HG02973 (cell line): ENCODE data around the gene NEB.

Experiments
- ATAC-seq: cut with Tn5 transposase; IDR thresholded peaks from one replicate; pipeline ENCODE4 v1.9.1; 2021; ENCODE audit warnings: moderate library complexity; ENCODE audit not compliant: unreplicated experiment

NEB gene

DNA sequence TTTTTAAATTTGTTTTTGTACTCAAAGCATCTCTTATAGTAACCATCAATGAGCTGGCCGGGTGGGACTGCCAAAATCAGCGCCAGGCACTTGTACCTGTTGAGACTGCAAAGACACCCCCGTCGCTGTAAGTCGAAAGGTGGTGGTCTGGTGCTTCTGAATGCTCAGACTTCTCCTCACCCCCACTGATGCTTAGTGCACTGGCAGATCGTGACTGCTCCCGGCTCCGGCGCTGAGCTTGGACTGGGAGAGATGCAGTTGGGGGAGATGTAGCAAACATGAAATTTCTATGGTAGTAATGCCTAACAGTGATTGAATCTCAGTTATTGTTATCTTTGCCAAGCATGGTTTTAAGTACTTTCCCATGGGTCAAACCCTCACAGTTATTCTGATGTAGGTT is 244.0 kb downstream of the NEB start:
- ATAC-seq: no peak

DNA sequence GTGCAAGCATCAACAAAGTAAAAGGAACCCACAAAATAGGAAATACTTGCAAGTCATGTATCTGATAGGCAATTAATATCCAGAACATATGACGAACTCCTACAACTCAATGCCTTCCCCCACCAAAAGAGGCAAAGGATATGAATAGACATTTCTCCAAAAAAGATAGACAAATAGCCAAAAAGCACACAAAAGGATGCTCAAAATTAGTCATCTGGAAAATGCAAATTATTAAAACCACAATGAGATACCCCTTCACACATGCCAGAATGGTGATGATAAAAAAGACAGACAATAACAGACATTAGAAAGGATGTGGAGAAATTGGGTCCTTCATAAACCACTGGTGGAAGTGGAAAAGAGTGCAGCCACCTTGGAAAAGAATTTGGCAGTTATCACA is 248.2 kb downstream of the NEB start:
- ATAC-seq: no peak

DNA sequence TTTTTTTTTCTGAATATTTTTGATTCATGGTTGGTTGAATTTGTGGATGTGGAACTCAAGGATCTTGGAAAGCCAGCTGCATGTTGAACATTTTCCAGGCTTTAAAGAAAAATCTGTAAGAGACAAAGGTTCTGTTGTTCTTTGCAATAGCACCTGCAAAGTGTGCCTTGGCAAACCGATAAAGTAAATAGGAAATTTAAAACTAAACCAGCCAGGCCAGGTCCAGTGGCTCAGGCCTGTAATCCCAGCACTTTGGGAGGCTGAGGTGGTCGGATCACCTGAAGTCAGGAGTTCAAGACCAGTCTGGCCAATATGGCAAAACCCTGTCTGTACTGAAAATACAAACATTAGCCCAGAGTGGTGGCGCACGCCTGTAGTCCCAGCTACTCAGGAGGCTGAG is 250.2 kb downstream of the NEB start:
- no peak for ATAC-seq

DNA sequence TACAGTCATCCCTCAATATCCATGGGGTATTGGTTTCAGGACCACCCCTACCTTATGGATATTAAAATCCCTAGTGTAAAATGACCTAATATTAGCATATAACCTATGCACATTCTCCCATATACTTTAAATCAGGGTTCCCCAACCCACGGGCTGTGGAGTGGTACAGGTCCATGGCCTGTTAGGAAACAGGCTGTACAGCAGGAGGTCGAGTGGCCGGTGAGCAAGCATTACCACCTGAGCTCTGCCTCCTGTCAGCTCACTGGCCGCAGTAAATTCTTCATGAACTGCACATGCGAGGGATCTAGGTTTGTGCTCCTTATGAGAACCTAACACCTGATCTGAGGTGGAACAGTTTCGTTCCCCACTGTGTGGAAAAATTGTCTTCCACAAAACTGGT is 250.7 kb downstream of the NEB start:
- ATAC-seq: no peak

DNA sequence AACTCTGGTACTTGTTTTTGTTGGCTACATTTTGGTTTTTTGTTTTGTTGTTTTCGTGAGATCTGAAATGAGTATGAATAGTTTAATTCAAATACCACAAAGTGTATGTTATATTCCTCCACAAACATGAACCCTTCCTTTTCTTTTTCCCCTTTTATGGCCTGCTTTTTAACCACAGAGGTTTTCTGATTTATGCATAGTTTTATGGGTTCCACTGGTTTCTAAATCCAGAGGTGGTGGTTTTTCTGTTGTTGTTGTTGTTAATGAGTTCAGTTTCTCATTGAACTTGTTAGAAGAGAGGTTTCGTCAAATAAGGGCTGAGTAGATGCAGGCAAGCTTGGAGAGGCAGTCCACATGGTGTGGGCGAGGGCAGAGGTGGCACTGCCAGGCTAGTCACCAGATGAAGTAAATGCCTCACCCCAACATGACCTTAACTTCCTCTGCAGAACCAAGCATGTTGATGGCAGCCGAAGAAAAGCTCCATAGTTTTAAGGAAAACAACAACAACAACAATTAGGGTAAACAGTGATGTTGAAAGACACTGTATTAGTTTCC is 252.0 kb downstream of the NEB start:
- ATAC-seq: no peak

DNA sequence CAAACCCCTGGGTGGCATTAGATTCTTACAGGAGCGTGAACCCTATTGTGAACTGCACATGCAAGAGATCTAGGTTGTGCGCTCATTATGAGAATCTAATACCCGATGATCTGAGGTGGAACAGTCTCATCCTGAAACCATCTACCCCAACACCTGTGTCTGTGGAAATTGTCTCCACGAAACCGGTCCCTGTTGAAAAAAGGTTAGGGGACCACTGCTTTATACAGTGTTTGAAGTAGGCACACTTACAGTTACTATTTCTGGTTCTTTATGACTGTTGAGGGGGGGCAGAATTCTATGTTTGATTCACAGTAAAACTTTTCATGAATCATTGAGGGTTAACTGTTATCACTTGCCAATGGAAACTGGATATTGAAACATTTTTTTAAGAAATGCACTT is 252.5 kb downstream of the NEB start:
- no peak for ATAC-seq

DNA sequence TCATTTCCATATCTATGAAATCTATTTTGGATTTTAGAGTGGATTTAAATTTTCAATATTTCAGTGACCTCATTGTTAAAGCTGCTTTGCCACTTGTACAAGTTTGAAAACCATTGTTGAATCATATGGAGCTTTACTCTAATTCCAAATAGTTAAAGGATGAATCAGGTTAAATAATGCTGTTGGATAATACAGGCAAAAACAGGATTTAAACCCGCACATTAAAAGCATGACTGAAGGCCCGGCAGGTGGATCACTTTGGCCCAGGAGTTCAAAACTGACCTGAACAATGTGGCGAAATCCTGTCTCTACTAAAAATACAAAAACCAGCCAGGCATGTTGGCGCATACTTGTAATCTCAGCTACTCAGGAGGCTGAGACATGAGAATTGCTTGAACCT is 256.3 kb downstream of the NEB start:
- no peak for ATAC-seq

DNA sequence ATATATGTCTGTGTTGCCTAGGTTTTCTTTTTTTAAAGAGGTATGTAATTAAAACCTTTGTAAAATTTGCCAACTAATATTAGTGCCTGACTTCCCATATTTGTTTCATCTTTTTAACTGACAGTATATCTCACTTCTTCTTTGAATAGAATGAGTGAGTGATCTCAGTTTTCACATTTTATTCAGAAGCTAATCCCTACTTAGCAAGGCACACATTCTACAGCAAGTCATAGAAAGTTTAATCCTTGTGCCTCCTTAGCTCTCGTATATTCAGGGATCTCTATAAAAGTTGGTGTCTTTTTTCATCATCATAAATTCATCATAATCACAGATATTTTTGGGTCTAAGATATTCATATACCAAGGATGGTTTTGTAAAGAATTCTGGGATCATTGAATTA is 258.0 kb downstream of the NEB start:
- no peak for ATAC-seq

DNA sequence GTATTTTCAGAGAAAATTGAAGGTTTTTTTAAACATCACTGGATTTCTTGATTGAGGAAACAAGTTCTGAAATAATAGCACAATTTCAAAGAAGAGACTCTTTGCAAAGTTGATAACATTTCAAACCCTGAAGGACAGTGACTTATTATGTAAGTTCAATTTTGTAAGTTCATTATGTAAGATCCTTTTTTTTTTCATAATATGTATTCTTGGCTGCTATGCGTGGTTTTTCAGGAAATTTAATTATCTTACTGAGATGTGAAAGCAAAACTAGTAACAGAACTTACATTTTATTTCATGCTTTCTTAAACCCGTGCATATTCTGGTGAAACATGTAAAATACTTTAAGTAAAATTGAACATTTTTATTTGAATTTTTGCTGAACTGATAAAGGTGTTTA is 259.2 kb downstream of the NEB start:
- ATAC-seq: no peak

DNA sequence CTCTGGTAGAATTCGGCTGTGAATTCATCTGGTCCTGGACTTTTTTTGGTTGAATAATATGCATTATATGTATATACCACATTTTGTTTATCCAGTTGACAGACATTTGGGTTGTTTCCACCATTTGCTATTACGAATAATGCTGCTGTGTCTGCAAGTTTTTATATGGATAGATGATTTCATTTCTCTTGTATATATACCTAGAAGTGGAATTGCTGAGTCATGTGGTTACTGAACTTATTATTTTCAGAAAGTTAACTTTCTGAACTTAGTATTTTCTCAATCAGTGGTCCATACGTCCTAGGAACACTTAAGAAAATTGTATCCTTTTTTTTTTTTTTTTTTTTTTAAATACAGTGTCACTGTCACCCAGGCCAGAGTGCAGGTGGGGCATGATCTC is 261.3 kb downstream of the NEB start:
- ATAC-seq: no peak

DNA sequence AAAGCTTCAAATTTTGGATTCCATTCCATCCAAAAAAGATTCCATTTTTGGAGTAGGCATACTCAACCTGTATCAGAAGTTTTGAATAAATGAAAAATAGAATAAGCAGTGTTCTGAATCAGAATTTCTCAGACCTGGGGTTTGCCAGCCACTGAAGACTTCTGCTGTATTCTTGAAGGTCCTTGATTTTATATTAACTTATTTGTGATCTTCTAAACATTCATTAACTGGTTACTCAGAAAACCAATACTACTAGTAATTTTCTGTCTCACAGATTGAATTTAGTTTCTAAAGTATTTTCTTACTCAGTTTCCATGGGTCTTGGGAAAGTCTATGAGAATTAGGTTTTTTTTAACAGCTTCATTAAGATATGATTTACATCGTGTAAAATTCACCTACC is 263.7 kb downstream of the NEB start:
- ATAC-seq: no peak

DNA sequence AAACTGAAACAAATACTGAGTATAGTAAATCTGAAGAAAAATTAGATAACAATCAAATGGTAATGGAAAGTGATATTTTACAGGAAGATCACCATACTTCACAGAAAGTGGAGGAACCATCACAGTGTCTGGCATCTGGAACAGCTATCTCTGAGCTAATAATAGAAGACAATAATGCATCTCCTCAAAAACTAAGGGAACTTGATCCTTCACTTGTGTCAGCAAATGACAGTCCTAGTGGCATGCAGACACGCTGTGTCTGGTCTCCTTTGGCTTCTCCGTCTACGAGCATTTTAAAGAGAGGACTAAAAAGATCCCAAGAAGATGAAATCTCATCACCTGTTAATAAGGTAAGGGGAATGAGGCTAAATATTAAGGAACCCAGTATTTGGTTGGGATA is 268.5 kb downstream of the NEB start:
- no peak for ATAC-seq

DNA sequence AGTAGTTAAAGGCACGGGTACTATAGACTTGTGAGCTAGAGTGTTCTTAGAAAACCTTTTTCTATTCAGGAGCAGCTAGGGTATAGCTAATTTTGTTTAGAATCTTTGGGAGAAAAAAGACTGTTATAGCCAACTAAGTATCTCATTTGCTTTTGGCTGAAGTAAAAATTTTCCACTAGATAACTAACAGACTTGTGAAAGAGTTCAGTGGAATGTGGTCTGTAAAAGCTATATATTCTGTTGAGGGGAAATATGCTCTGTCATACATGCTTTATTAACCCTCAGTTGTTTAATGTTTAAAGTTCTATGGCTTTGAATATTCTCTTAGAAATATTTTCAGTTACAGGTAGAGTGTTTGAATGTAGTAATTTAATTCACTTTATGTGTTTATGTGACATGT is 274.9 kb downstream of the NEB start:
- ATAC-seq: no peak

DNA sequence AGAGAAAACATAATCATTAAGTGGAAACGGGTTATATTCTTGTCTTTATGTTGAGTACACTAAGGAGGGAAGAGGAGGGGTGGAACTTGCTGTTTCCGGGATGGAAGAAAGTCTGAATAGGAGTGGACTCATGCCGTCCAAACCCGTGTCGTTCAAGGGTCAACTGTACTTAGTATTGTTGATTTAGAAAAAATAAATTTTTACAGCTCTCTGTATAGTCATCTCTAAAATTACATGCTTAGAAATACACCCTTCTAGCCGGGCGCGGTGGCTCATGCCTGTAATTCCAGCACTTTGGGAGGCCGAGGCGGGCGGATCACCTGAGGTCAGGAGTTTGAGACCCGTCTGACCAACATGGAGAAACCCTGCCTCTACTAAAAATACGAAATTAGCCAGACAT is 295.1 kb downstream of the NEB start:
- ATAC-seq: no peak

DNA sequence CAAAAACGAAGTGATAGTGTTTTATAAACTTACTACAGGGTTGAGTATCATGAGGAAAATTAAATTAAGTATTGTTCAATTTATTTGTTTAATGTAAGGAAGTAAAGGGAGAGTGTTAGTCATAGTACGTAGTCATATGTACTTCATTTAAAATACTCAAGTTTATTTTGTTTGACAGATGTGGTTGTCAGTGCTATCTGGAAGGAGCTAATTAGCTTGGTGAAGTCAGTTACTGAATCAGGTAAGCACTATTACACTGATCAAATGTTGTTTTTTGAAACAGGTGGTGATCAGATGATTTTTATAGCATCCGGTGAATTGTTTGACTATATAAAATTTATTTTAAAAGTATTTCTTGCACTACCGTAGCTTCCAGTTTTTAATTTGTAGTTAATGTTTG is 295.8 kb downstream of the NEB start:
- no peak for ATAC-seq

DNA sequence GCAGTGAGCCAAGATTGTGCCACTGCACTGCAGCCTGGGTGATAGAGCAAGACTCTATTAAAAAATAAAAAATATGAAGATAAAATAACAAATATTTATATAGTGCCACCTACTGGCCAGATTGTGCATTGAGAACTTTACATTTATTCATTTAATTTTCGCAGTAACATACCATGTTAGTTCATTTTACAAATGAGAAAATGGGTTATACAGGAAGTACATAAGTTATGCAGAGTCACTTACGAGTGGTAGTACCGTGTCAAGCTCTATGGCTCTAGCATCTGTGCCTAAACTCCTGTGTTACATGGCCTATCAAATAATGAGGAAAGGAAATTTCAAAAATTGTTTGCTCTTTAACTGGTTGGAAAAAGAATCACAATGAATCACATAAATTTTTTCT is 296.6 kb downstream of the NEB start:
- ATAC-seq: no peak
